Liver (tissue), 9 donors: ENCODE results near the gene CACNG3. TPM values are rescaled to one million over a fixed set of nuclear protein-coding genes. Genes with fewer than 3 reads are reported as not detected.

Experiments
- DNase-seq: peaks from one replicate; pipeline ENCODE4 v3.0.0-alpha.2; 2017; ENCODE audit warnings: low spot score
- H3K27ac ChIP-seq, 2 donors: one replicate each; pipeline ENCODE4 v1.7.0; 2013; ENCODE audit warnings: inconsistent platforms in 2 of 2, low read length in 2 of 2, control low read depth in 1 of 2, low read depth in 1 of 2, mild to moderate bottlenecking in 1 of 2
- H3K27me3 ChIP-seq, 4 donors: one replicate each; pipeline versions ENCODE4 v1.6.1 to v1.7.0; 2013; ENCODE audit warnings: low read length in 3 of 4, inconsistent platforms in 1 of 4, mild to moderate bottlenecking in 1 of 4, moderate library complexity in 1 of 4; ENCODE audit not compliant: control insufficient read depth in 4 of 4, insufficient read depth in 4 of 4
- H3K36me3 ChIP-seq, 4 donors: one replicate each; pipeline versions ENCODE4 v1.6.1 to v1.7.0; 2013; ENCODE audit warnings: low read length in 3 of 4, mild to moderate bottlenecking in 3 of 4, low read depth in 1 of 4, moderate library complexity in 1 of 4; ENCODE audit not compliant: control insufficient read depth in 4 of 4, insufficient read depth in 3 of 4
- H3K4me1 ChIP-seq, 4 donors: one replicate each; pipeline versions ENCODE4 v1.6.1 to v1.7.0; 2013; ENCODE audit warnings: low read length in 3 of 4, mild to moderate bottlenecking in 3 of 4, moderate library complexity in 1 of 4; ENCODE audit not compliant: control insufficient read depth in 4 of 4, insufficient read depth in 4 of 4
- H3K4me3 ChIP-seq, 3 donors: one replicate each; pipeline versions ENCODE4 v1.6.1 to v1.7.0; 2013; ENCODE audit warnings: low read length in 3 of 3, control low read depth in 1 of 3, low read depth in 1 of 3, mild to moderate bottlenecking in 1 of 3
- H3K9ac ChIP-seq, 2 donors: one replicate each; pipeline ENCODE4 v1.7.0; 2013; ENCODE audit warnings: low read length in 2 of 2, mild to moderate bottlenecking in 2 of 2, moderate library complexity in 2 of 2, control low read depth in 1 of 2, low read depth in 1 of 2
- H3K9me3 ChIP-seq, 4 donors: one replicate each; pipeline versions ENCODE4 v1.6.1 to v1.7.0; 2013; ENCODE audit warnings: low read length in 3 of 4; ENCODE audit not compliant: control insufficient read depth in 4 of 4
- EGR1 ChIP-seq, 2 donors: IDR thresholded peaks; 2 replicates each; pipeline ENCODE4 v1.6.1; 2016 to 2018; ENCODE audit warnings: antibody characterized with exemption in 2 of 2, low read depth in 2 of 2
- FOXA1 ChIP-seq: IDR thresholded peaks from 2 replicates; pipeline ENCODE4 v1.6.1; 2016; ENCODE audit warnings: antibody characterized with exemption
- FOXA2 ChIP-seq: IDR thresholded peaks from 2 replicates; pipeline ENCODE4 v1.6.1; 2016; ENCODE audit warnings: antibody characterized with exemption
- GABPA ChIP-seq, 2 donors: IDR thresholded peaks in 1 of 2; conservative IDR thresholded peaks in 1 of 2; 2 replicates each; pipeline ENCODE4 v1.6.1; 2016; ENCODE audit warnings: antibody characterized with exemption in 2 of 2, mild to moderate bottlenecking in 1 of 2, moderate library complexity in 1 of 2
- HNF4A ChIP-seq, 2 donors: conservative IDR thresholded peaks; 2 replicates each; pipeline ENCODE4 v1.6.1; 2016; ENCODE audit warnings: antibody characterized with exemption in 2 of 2, mild to moderate bottlenecking in 2 of 2
- HNF4G ChIP-seq: IDR thresholded peaks from 2 replicates; pipeline ENCODE4 v1.6.1; 2016; ENCODE audit warnings: antibody characterized with exemption
- JUND ChIP-seq, 2 donors: IDR thresholded peaks; 2 replicates each; pipeline ENCODE4 v1.6.1; 2016; ENCODE audit warnings: antibody characterized with exemption in 2 of 2
- NR2F2 ChIP-seq: IDR thresholded peaks from 2 replicates; pipeline ENCODE4 v1.6.1; 2016; ENCODE audit warnings: antibody characterized with exemption
- RAD21 ChIP-seq, 2 donors: IDR thresholded peaks; 2 replicates each; pipeline ENCODE4 v1.6.1; 2016; ENCODE audit warnings: antibody characterized with exemption in 2 of 2, mild to moderate bottlenecking in 2 of 2
- RXRA ChIP-seq, 2 donors: IDR thresholded peaks; 2 replicates each; pipeline ENCODE4 v1.6.1; 2017 to 2018; ENCODE audit warnings: antibody characterized with exemption in 2 of 2, mild to moderate bottlenecking in 1 of 2
- SP1 ChIP-seq: IDR thresholded peaks from 2 replicates; pipeline ENCODE4 v1.6.1; 2018; ENCODE audit warnings: antibody characterized with exemption, mild to moderate bottlenecking
- TAF1 ChIP-seq: conservative IDR thresholded peaks from 2 replicates; pipeline ENCODE4 v1.6.1; 2016; ENCODE audit warnings: antibody characterized with exemption, mild to moderate bottlenecking
- YY1 ChIP-seq: IDR thresholded peaks from 2 replicates; pipeline ENCODE4 v1.6.1; 2016; ENCODE audit warnings: antibody characterized with exemption, mild to moderate bottlenecking
- WGBS: extraction: QIAGEN DNeasy Blood & Tissue Kit; methylation state at CpG from one replicate; pipeline ENCODE4 v1.1.7; 2013; 5-methylcytosine and 5-hydroxymethylcytosine counted together
- polyA plus RNA-seq, 2 donors: library from polyadenylated mRNA; stranded (reverse) in 1 of 2; unstranded in 1 of 2; fragments of 200-250 nt in 1 of 2; fragments of >200 nt in 1 of 2; fragmentation: Nextera tagmentation in 1 of 2; extraction: Ambion mirVana in 1 of 2; gene quantifications; one replicate each; pipeline versions ENCODE4 v1.2.1 to v1.2.3, GENCODE V29; 2013 to 2015
- total RNA-seq, 2 donors: library from RNA; depleted of rRNA; stranded (reverse); fragments of >200 nt; gene quantifications; one replicate each; pipeline ENCODE4 v1.2.3, GENCODE V29; 2014
- TF ChIP-seq, protein P1 (sequence below): IDR thresholded peaks from 2 replicates; pipeline ENCODE4 v1.6.1; 2016; ENCODE audit warnings: antibody characterized with exemption, mild to moderate bottlenecking
- TF ChIP-seq, protein P2 (sequence below): IDR thresholded peaks from 2 replicates; pipeline ENCODE4 v1.6.1; 2016; ENCODE audit warnings: antibody characterized with exemption
- TF ChIP-seq, protein P3 (sequence below): fragments of 150-350 bp; IDR thresholded peaks from 2 replicates; pipeline ENCODE4 v1.5.1; 2017; ENCODE audit warnings: improper control_type of control experiment, low read depth, low read length; ENCODE audit not compliant: missing input control
- TF ChIP-seq, protein P4 (sequence below): IDR thresholded peaks from 2 replicates; pipeline ENCODE4 v1.6.1; 2016; ENCODE audit warnings: antibody characterized with exemption
- TF ChIP-seq, protein P5 (sequence below): IDR thresholded peaks from 2 replicates; pipeline ENCODE4 v1.6.1; 2016; ENCODE audit warnings: antibody characterized with exemption
- donor health status: healthy.
- donor health status: healthy.
- donor health status: healthy.
- donor health status: healthy.
- donor health status: healthy.

CACNG3 gene
- total and polyA plus RNA-seq, 4 donors, result not detected

DNA sequence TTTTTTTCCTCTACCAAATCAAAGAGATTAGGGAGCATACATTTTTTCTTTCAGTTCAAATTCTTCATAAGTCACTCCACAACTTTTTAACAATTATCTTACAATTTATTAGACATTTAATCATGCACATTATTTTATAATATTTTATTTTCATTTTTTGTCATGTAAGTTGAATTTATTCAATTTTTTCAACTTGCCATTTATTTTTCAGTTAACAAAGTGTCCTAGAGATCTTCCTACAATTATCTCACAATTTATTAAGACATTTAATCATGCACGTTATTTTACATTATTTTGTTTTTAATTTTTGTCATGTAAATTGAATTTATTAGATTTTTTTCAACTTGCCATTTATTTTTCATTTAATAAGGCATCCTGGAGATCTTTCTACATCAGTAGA is 16.2 kb downstream of the CACNG3 start:
- TF ChIP-seq, protein P1, sequence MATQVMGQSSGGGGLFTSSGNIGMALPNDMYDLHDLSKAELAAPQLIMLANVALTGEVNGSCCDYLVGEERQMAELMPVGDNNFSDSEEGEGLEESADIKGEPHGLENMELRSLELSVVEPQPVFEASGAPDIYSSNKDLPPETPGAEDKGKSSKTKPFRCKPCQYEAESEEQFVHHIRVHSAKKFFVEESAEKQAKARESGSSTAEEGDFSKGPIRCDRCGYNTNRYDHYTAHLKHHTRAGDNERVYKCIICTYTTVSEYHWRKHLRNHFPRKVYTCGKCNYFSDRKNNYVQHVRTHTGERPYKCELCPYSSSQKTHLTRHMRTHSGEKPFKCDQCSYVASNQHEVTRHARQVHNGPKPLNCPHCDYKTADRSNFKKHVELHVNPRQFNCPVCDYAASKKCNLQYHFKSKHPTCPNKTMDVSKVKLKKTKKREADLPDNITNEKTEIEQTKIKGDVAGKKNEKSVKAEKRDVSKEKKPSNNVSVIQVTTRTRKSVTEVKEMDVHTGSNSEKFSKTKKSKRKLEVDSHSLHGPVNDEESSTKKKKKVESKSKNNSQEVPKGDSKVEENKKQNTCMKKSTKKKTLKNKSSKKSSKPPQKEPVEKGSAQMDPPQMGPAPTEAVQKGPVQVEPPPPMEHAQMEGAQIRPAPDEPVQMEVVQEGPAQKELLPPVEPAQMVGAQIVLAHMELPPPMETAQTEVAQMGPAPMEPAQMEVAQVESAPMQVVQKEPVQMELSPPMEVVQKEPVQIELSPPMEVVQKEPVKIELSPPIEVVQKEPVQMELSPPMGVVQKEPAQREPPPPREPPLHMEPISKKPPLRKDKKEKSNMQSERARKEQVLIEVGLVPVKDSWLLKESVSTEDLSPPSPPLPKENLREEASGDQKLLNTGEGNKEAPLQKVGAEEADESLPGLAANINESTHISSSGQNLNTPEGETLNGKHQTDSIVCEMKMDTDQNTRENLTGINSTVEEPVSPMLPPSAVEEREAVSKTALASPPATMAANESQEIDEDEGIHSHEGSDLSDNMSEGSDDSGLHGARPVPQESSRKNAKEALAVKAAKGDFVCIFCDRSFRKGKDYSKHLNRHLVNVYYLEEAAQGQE, result no peak
- TF ChIP-seq SP1, result no peak
- no peak for TF ChIP-seq TAF1
- TF ChIP-seq HNF4A (conservative IDR thresholded peaks at IDR 0.05), result no peak
- no peak for TF ChIP-seq FOXA2
- no peak for TF ChIP-seq GABPA (IDR thresholded peaks at IDR 0.05 in 1 of 2, conservative IDR thresholded peaks at IDR 0.05 in 1 of 2)
- TF ChIP-seq, protein P2, sequence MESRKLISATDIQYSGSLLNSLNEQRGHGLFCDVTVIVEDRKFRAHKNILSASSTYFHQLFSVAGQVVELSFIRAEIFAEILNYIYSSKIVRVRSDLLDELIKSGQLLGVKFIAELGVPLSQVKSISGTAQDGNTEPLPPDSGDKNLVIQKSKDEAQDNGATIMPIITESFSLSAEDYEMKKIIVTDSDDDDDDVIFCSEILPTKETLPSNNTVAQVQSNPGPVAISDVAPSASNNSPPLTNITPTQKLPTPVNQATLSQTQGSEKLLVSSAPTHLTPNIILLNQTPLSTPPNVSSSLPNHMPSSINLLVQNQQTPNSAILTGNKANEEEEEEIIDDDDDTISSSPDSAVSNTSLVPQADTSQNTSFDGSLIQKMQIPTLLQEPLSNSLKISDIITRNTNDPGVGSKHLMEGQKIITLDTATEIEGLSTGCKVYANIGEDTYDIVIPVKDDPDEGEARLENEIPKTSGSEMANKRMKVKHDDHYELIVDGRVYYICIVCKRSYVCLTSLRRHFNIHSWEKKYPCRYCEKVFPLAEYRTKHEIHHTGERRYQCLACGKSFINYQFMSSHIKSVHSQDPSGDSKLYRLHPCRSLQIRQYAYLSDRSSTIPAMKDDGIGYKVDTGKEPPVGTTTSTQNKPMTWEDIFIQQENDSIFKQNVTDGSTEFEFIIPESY, result no peak
- TF ChIP-seq, protein P3, sequence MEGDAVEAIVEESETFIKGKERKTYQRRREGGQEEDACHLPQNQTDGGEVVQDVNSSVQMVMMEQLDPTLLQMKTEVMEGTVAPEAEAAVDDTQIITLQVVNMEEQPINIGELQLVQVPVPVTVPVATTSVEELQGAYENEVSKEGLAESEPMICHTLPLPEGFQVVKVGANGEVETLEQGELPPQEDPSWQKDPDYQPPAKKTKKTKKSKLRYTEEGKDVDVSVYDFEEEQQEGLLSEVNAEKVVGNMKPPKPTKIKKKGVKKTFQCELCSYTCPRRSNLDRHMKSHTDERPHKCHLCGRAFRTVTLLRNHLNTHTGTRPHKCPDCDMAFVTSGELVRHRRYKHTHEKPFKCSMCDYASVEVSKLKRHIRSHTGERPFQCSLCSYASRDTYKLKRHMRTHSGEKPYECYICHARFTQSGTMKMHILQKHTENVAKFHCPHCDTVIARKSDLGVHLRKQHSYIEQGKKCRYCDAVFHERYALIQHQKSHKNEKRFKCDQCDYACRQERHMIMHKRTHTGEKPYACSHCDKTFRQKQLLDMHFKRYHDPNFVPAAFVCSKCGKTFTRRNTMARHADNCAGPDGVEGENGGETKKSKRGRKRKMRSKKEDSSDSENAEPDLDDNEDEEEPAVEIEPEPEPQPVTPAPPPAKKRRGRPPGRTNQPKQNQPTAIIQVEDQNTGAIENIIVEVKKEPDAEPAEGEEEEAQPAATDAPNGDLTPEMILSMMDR, result no peak
- TF ChIP-seq RXRA (IDR thresholded peaks at IDR 0.05), result no peak
- TF ChIP-seq, protein P4, sequence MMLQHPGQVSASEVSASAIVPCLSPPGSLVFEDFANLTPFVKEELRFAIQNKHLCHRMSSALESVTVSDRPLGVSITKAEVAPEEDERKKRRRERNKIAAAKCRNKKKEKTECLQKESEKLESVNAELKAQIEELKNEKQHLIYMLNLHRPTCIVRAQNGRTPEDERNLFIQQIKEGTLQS, result no peak
- TF ChIP-seq YY1, result no peak
- no peak for TF ChIP-seq RAD21 (IDR thresholded peaks at IDR 0.05)
- TF ChIP-seq NR2F2, result no peak
- TF ChIP-seq HNF4G, result no peak
- TF ChIP-seq JUND (IDR thresholded peaks at IDR 0.05), result no peak
- TF ChIP-seq FOXA1, result no peak
- no peak for TF ChIP-seq EGR1 (IDR thresholded peaks at IDR 0.05; ENCODE audit: low read depth in 2 of 2)
- TF ChIP-seq, protein P5, sequence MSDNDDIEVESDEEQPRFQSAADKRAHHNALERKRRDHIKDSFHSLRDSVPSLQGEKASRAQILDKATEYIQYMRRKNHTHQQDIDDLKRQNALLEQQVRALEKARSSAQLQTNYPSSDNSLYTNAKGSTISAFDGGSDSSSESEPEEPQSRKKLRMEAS, result no peak
- DNase-seq, result no peak
- no peaks in the 10 kb centered on the region for H3K9me3 ChIP-seq
- WGBS, result 39% methylated on average over 1 of the region's 1 CpG
- H3K36me3 ChIP-seq, result no peaks in the 10 kb centered on the region
- H3K27ac ChIP-seq, result no peak overlapping the region
- H3K9ac ChIP-seq, result no peak overlapping the region
- H3K27me3 ChIP-seq, result peaks cover 0 to 13% (median 0%) of the 10 kb centered on the region in 4 donors
- no peaks in the 10 kb centered on the region for H3K4me1 ChIP-seq
- no peak overlapping the region for H3K4me3 ChIP-seq
